Dedifferentiated amniotic fluid mesenchymal stem cell (primary cell): ENCODE results near the gene UNC5C.

ENCODE experiments used
- DNase-seq: peaks from one replicate; pipeline ENCODE4 v3.0.0-alpha.2; 2016; ENCODE audit errors: extremely low spot score

Gene UNC5C

GRCh38 chr4:95402299-95402698, 146.5 kb downstream of the UNC5C start:
- no peak for DNase-seq

DNA sequence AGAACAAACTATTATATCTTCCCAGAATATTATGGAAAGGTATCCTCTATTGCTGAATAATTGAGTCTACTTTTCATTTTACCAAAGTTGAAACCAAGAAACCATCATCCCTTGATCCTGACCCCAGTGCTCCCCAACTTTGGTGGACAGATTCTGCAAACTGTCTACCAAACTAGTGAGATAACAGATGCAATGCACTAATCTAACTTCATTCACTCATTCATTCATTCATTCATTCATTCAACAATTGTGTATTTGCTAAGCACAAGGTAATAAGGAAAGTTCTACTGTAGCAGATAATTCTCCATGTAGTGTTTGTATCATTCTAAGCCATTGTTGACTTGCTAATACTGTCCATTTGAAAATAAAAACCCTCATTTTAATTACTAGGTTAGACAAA, 150.6 kb downstream of the UNC5C start:
- DNase-seq, result no peak

DNA sequence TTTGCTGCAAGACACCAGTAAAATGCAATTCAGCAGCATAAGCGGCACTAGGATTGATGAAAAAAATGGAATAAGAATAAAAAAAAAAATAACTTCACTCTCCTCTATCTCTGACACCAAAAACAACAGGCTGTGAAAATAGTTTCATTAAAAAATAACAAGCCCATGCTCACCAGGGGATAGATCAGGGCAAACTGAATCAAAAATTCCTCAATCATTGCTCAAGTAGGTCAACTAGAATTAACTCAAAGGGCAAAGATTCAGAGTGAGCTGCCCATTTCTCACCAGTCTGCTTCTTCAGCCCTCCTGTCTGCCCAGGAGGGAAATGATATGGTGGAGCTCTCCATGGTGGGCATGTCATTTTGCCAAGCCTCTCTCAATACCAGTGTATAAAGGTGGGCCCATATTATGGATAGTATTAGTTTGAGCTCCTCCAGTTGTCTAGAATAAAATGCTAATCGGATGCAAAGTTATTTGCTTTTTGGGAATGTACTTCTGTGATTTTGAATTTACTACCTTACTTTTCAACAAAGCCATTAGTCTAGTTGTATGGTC, 153.9 kb downstream of the UNC5C start:
- no peak for DNase-seq

GRCh38 chr4:95393821-95394220, 155.0 kb downstream of the UNC5C start:
- DNase-seq, result no peak

DNA sequence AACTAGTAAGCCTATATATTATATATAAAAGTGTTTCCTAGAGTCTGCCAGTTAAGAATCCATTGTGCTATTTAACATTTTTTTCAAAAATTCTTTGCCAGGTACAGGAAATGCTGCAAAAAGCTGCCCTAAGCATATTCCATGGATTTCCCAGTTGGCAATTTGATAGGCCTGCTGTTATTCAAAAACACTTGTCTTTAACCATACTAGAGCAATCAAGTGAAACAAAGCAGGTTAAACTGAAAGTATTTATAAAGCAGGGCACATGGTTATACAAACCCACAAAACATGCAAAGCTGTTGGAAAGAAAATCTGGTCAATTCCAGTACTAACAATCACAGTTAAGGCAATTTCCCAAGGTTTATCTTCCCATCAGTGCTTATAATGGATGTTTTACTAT, 159.9 kb downstream of the UNC5C start:
- peak; percentile 27 for DNase-seq

DNA sequence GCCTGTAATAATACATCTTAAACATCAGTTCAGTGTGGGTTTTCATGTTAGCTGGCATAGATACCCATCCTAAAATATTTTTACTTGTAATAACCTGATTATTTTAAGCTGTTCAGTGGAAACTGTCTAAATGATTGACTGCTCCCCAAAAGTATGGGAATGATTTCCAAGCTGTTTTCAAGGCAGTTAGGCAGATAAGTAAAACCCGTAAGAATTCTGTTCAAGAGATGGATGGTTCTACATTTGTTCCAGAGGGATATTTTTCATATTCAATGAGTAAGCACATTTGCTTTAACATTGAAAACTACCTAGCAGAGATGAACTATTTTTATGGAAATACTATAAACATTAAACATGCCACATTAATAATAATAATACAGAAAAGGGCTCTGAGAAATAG, 161.1 kb downstream of the UNC5C start:
- DNase-seq, result no peak

DNA sequence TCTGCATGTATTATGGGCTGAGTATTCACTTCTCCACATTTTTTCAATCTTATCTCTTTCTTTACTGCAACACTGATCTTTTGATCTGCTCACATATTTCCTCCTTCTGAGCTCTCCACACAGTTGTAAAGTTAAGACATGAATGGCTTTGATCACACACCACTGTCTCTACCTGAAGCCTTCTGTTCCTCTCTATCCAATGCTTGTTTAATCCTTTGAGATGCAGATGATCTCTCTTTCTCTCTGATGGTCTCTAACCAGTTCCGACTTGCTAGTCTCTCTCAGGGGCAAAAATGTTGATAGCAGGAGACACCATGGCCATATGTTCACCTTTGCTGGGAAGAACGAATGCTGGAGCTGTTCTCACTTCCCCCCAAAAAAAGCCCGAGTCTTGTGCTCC, 162.4 kb downstream of the UNC5C start:
- no peak for DNase-seq

DNA sequence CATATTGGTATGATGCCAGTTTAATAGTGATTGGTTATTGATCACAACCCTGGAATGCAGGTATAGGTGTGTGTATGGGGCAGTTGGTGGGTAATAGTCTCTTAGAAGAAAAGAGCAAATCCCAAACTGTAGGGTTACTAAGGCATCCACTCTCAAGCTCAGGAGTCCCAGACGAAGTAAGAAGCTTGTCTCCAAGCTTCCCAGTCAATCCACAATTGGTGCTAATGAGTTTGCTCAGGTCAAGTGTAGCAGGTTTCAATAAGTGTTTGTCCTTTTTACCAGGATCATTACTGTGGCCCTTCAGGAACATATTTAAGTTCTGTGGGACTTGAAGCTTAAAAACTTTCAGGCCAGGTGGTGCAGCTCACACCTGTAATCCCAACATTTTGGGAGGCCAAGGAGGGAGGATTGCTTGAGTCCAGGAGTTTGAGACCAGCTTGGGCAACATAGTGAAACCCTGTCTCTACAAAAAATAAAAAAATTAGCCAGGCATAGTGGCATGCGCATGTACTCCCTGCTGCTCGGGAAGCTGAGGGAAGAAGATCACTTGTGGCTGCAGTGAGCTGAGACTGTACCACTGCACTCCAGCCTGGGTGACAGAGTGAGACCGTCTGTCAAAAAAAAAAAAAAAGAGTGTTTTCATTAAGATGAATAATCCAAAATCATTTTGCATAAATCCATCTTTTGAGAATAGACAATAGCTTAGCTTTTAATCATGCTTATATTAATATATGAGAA, 166.8 kb downstream of the UNC5C start:
- no peak for DNase-seq

GRCh38 chr4:95379633-95380032, 169.1 kb downstream of the UNC5C start:
- no peak for DNase-seq

DNA sequence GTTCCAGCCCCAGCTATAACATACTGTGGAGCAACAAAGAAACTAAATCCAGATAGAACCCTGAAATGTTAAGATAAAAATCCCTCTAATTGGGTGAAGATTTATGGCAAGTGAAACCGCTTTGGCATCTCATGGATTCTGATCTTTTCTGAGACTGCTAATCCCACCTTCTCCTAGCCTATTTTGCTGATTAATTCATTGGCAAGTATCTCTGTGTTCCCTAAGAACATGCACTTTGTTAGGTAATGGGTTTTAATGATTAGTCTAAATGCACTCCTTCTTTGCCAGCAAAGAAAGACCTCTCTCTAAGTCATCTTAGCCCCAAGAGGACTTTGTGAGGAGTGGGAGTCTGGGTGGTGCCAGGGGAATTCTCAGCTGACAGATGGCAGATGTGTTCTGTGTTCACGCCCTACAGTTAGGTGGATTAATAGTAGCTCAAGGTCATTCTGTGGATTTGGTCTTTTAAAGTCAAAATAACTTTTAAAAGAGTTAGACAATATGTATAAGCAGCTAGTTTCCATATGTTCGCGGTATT, 171.3 kb downstream of the UNC5C start:
- DNase-seq, result no peak

GRCh38 chr4:95371476-95372224, 177.1 kb downstream of the UNC5C start:
- DNase-seq, result no peak

- no peak for DNase-seq
These were observed 180.9 kb downstream of the UNC5C start for GRCh38 chr4:95367824-95368223.

GRCh38 chr4:95363966-95364365, 184.8 kb downstream of the UNC5C start:
- no peak for DNase-seq

GRCh38 chr4:95363559-95363925, 185.2 kb downstream of the UNC5C start:
- DNase-seq, result no peak

DNA sequence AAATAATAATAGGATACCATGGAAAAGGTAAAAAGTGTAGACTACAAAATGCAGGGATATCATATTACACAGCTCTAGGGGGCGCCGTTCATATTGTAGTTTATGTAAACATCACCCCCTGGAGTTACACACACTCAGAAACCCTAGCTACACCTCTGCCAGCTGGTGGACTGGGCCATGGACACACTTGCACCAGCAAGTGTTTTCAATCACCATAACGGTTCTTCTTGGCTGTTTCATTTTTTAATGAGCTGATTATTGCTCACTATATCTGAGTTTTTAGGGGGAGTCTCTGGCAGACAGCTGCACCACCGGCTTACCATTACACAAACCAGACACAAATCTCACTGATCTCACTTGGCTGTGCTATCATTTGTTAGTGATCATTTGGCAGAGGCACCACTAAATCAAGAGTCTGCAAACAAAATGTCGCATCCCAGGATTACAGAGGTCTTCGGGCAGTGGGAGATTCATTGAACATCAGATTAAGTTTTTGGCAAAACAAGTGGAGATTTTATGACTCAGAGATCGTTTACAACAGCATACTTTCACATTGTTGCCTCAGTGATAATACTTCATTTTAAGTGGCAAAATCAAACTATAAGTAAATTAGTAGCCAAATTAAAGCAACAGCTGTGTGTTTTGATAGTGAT, 185.7 kb downstream of the UNC5C start:
- DNase-seq, result no peak

DNA sequence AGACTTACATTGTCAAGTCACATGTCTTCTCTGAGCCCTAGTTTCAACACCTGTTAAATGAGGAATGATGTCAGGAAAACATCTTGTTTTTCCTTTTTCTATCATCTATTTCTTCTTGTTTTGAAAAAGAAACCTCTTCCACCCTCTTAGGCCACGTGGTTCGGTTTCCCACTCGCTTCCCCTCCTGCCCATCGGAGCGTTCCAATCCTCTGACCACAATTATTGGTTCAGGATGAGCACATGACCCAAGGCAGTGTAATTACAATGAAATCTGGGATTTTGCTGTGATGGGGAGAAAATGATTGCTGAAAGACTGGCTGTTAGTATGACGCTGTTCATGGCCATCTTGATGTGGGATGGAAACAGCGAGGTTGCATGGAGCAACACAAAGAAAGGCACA, 186.7 kb downstream of the UNC5C start:
- no peak for DNase-seq

DNA sequence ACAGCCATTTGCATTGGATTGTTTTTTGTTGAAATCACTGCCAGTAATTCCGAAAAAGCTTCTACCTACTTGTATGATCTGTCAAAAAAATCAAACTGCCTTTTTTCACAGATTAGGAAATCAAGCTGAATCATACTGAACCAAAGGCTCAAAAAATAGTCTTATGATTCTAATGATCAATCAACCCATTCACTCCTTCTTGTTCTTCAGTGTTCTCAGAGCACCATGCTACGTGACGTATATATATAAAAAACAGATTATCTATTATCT, 187.1 kb downstream of the UNC5C start:
- no peak for DNase-seq

GRCh38 chr4:95360906-95361695, 187.7 kb downstream of the UNC5C start:
- DNase-seq, result no peak

DNA sequence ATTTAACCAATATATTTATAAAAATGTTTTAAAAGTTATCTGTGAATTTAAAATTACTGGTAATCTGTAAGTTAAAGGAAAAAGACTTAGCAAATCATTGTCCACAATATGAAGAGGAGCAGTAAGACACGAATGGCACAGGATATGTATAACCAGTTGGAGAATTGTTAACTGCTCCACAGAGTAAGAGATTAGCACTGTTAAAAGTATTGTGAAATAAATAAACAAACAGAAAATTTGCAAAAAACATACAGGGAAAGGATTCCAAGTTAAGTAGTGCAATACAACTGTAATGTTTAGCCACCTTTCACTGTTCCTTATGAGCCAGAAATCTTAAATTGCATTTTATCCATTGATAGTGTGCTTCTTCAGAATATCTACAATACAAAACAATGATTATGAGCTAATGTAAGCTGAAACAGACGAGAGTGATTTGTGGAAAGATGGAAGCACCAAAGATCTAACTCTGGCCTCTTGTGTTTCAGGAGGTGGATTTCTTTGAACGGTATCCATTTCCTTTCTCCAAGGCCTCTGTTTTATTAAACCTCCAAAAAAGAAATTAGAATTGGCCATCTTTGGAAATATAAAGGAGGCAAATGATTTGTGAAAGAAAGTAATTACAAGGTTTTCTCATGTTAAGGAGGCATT, 188.4 kb downstream of the UNC5C start:
- no peak for DNase-seq

DNA sequence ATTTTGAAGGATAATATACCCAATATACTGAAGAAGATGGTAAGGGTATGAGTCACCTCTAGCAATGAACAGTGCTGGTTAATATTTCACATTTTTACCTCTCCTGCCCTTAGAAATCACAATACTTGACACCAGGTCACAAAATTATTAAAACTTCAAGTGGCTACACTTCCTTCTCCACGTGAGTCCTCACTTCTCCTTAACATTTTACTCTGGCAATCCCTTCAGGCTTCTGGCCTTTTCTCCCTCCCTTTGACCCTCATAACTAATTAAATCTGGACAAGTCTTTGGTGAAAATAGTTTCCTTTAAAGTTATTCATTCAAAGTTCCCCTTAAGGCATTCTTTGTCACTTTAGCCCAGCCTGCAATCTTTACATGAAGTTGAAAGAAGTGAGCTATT, 190.4 kb downstream of the UNC5C start:
- no peak for DNase-seq

- DNase-seq, result no peak
These were observed 193.8 kb downstream of the UNC5C start for GRCh38 chr4:95355021-95355420.
